Endothelial cell of umbilical vein (primary cell): ENCODE data around the gene MPP3. TPM values are rescaled to one million over a fixed set of nuclear protein-coding genes. Genes with fewer than 3 reads are reported as not detected.

Source experiments
- BruUV-seq: library from RNA; stranded (reverse); fragments of 400-500 nt; replicated peaks from 2 replicates; lab custom pipeline; 2021; lab: Mats Ljungman, UMichigan
- CTCF ChIA-PET: fragments of 300-600, 350-600 bp; sonication (Branson Sonifier 250); formaldehyde crosslinking; loops from one replicate; lab custom pipeline; 2021; ENCODE audit warnings: antibody characterized with exemption, inconsistent platforms; lab: Charles Lee
- POLR2A ChIA-PET: fragments of 300-600, 350-600 bp; sonication (Branson Sonifier 250); formaldehyde crosslinking; loops from one replicate; lab custom pipeline; 2021; ENCODE audit warnings: antibody characterized with exemption, inconsistent platforms; lab: Charles Lee
- DNase-seq: peaks from one replicate; pipeline ENCODE4 v3.0.0-alpha.2; 2011; ENCODE audit warnings: low read depth, low spot score
- FAIRE-seq: peaks from 2 replicates; lab custom pipeline; 2011; peaks lifted over from hg19 to GRCh38; lab: Jason Lieb, UNC
- H2AFZ ChIP-seq: 2 replicates; pipeline ENCODE4 v1.6.0; 2012; ENCODE audit warnings: low read depth, low read length, control low read depth, inconsistent platforms
- H3K27ac ChIP-seq: 2 replicates; pipeline ENCODE4 v1.5.1; 2011; ENCODE audit warnings: low read depth, mild to moderate bottlenecking, control low read depth, low read length, moderate library complexity; ENCODE audit not compliant: insufficient read depth
- H3K27me3 ChIP-seq, 2 experiments: 2 replicates each; pipeline versions ENCODE4 v1.6.0 to v1.6.1; 2011; ENCODE audit warnings: low read length in 2 of 2, mixed read lengths in 1 of 2; ENCODE audit not compliant: control insufficient read depth in 2 of 2, insufficient read depth in 2 of 2
- H3K36me3 ChIP-seq, 2 experiments: 2 replicates in 1 of 2; 3 replicates in 1 of 2; pipeline ENCODE4 v1.5.1; 2011; ENCODE audit warnings: low read length in 2 of 2, mild to moderate bottlenecking in 1 of 2, moderate library complexity in 1 of 2; ENCODE audit not compliant: control insufficient read depth in 2 of 2, insufficient read depth in 2 of 2; ENCODE audit errors: extremely low read depth in 1 of 2
- H3K4me1 ChIP-seq: 3 replicates; pipeline ENCODE4 v1.5.1; 2011; ENCODE audit warnings: mild to moderate bottlenecking, low read length; ENCODE audit not compliant: control insufficient read depth, insufficient read depth; ENCODE audit errors: extremely low read depth
- H3K4me2 ChIP-seq: 2 replicates; pipeline ENCODE4 v1.6.1; 2011; ENCODE audit warnings: low read length, control low read depth, mixed read lengths; ENCODE audit not compliant: insufficient read depth
- H3K4me3 ChIP-seq, 3 experiments: fragments of 200-600 bp in 1 of 3; sonication (generic), shearing (Covaris generic) in 1 of 3; replicated peaks in 1 of 3; 2 replicates each; pipeline ENCODE4 v1.5.1; 2011 to 2016; ENCODE audit warnings: control low read depth in 3 of 3, low read length in 3 of 3, mild to moderate bottlenecking in 2 of 3, inconsistent platforms in 1 of 3, low read depth in 1 of 3, moderate library complexity in 1 of 3; ENCODE audit not compliant: insufficient read depth in 1 of 3
- H3K79me2 ChIP-seq: 2 replicates; pipeline ENCODE4 v1.6.0; 2012; ENCODE audit warnings: low read length, inconsistent platforms; ENCODE audit not compliant: control insufficient read depth, insufficient read depth
- H3K9ac ChIP-seq: replicated peaks from 2 replicates; pipeline ENCODE3; 2011; ENCODE audit warnings: low read length, control low read depth; ENCODE audit not compliant: insufficient read depth; ENCODE audit errors: extremely low read depth
- H3K9me1 ChIP-seq: replicated peaks from 3 replicates; pipeline ENCODE4 v1.6.0; 2011; ENCODE audit warnings: mild to moderate bottlenecking, low read length; ENCODE audit not compliant: control insufficient read depth, insufficient read depth; ENCODE audit errors: extremely low read depth
- H3K9me3 ChIP-seq: replicated peaks from 2 replicates; pipeline ENCODE4 v1.5.1; 2012; ENCODE audit warnings: low read length, inconsistent platforms; ENCODE audit not compliant: control insufficient read depth, insufficient read depth
- H4K20me1 ChIP-seq: replicated peaks from 2 replicates; pipeline ENCODE3; 2011; ENCODE audit warnings: mild to moderate bottlenecking, low read length; ENCODE audit not compliant: control insufficient read depth, insufficient read depth; ENCODE audit errors: extremely low read depth
- CTCF ChIP-seq, 2 donors: IDR thresholded peaks; 1 replicate in 1 of 2; 2 replicates in 1 of 2; pipeline ENCODE4 v1.5.1; 2011; ENCODE audit warnings: low read length in 2 of 2, mild to moderate bottlenecking in 2 of 2, moderate library complexity in 2 of 2, control low read depth in 1 of 2, inconsistent platforms in 1 of 2, low read depth in 1 of 2; ENCODE audit not compliant: insufficient read depth in 1 of 2; ENCODE audit errors: extremely low read depth in 1 of 2
- EZH2 ChIP-seq: IDR thresholded peaks from 2 replicates; pipeline ENCODE4 v1.6.1; 2012; ENCODE audit warnings: borderline replicate concordance, low read depth, mild to moderate bottlenecking, moderate library complexity, low read length, inconsistent platforms; ENCODE audit not compliant: severe bottlenecking
- FOS ChIP-seq: IDR thresholded peaks from 2 replicates; pipeline ENCODE4 v1.6.1; 2011; ENCODE audit warnings: mild to moderate bottlenecking, low read length, moderate library complexity, borderline replicate concordance; ENCODE audit not compliant: insufficient read depth
- GATA2 ChIP-seq: IDR thresholded peaks from 2 replicates; pipeline ENCODE4 v1.7.0; 2011; ENCODE audit warnings: low read depth, mild to moderate bottlenecking, moderate library complexity, mixed read lengths, low read length; ENCODE audit not compliant: insufficient read length, insufficient read depth
- JUN ChIP-seq: IDR thresholded peaks from 2 replicates; pipeline ENCODE4 v1.6.1; 2011; ENCODE audit warnings: borderline replicate concordance, low read depth; ENCODE audit not compliant: insufficient read length, insufficient read depth
- MAX ChIP-seq: IDR thresholded peaks from 2 replicates; pipeline ENCODE4 v1.6.1; 2011; ENCODE audit not compliant: insufficient read depth, insufficient read length
- MYC ChIP-seq: IDR thresholded peaks from one replicate; pipeline ENCODE4 v1.6.1; 2011; ENCODE audit warnings: mild to moderate bottlenecking, low read depth, low read length
- POLR2A ChIP-seq: IDR thresholded peaks from 2 replicates; pipeline ENCODE4 v1.6.1; 2012; ENCODE audit warnings: low read depth, mild to moderate bottlenecking, control low read depth, low read length
- POLR2AphosphoS5 ChIP-seq: IDR thresholded peaks from 2 replicates; pipeline ENCODE4 v1.6.1; 2012; ENCODE audit warnings: low read depth, mild to moderate bottlenecking, control low read depth, low read length, moderate library complexity; ENCODE audit not compliant: insufficient read depth
- dilution Hi-C: fragments of 300-500 bp; cut with MboI; formaldehyde crosslinking; loops from one replicate; pipeline ENCODE4 v1.15.0; 2019; ENCODE audit warnings: low sequenced_read_pairs; ENCODE audit not compliant: extremely low pct_ligation_motif_present
- intact Hi-C: fragments of 100-400 bp; cut with micrococcal nuclease; formaldehyde crosslinking; loops from one replicate; pipeline ENCODE4 v1.10.0; 2022
- polyA plus RNA-seq, 4 experiments: library from polyadenylated mRNA; depleted of rRNA in 3 of 4; stranded (reverse) in 3 of 4; unstranded in 1 of 4; fragments of >200 nt; gene quantifications; 2 replicates each; pipeline versions ENCODE4 v1.2.1 to v1.2.3, GENCODE V29; 2011 to 2012; ENCODE audit warnings: missing spikeins in 1 of 4
- total RNA-seq: library from RNA; stranded (reverse); gene quantifications from 2 replicates; pipeline ENCODE4 v1.2.3, GENCODE V29; 2021

Gene MPP3
- total and polyA plus RNA-seq, 2 donors (not counting 3 experiments of a cell fraction or from before 2014, with no cell fraction given), result 6.1 to 11.3 TPM

DNA sequence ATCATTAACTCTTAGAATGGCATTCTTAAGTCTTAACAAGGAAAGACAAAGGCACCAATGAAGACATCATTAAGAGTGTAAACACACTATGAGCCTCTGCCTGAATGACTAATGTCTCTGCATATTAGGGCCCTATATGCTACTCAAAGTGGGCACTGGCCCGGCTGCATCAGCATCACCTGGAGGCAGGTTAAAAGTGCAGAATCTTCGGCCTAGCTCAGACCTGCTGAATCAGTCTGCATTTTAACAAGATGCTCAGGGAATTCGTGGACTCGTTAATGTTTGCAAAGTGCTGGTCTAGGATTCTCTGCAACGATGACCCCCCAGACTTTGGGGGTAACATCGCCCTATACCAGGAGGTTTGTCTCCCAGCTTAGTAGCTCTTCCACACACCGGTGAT is 6.7 kb downstream of the MPP3 start:
- Histone ChIP-seq H3K9me3 (no peaks in the 10 kb centered on the region), H3K4me2 (no peak overlapping the region), H3K79me2 (no peaks in the 10 kb centered on the region), H2AFZ (no peak overlapping the region), H3K27ac (no peak overlapping the region), H3K9ac (no peak overlapping the region), H3K4me1 (no peaks in the 10 kb centered on the region), H3K9me1 (no peaks in the 10 kb centered on the region), H3K4me3 (no peak overlapping the region), H3K36me3 (peaks cover 2 to 5% of the 10 kb centered on the region in 2 experiments), H3K27me3 (no peaks in the 10 kb centered on the region), H4K20me1 (no peaks in the 10 kb centered on the region)
- dilution Hi-C loops, result no loop called here
- TF ChIP-seq MYC (no peak), JUN (no peak), MAX (no peak), POLR2AphosphoS5 (no peak), GATA2 (no peak), POLR2A (no peak), EZH2 (no peak), FOS (no peak), CTCF (IDR thresholded peaks at IDR 0.05; ENCODE audit: extremely low read depth in 1 of 2, insufficient read depth in 1 of 2, low read depth in 1 of 2, low read length in 2 of 2) (no peak)
- ChIA-PET CTCF (interaction anchor here (1.6 kb wide), 1 partner anchor 20 kb away, joined by 8 read pairs; no protein-coding TSS in a partner anchor), POLR2A (no interaction called here)
- BruUV-seq, result no TSS peak
- FAIRE-seq (peak; percentile 43), DNase-seq (no peak)
- intact Hi-C loops, result no loop called here
